Ishikawa (cell line): ENCODE measurements around the gene PTPRM.

ENCODE experiments used
- CREB1 ChIP-seq: IDR thresholded peaks from 2 replicates; pipeline ENCODE4 v1.6.1; 2012; ENCODE audit warnings: low read depth
- EGR1 ChIP-seq: IDR thresholded peaks from 2 replicates; pipeline ENCODE4 v1.6.1; 2012
- EP300 ChIP-seq: IDR thresholded peaks from 2 replicates; pipeline ENCODE4 v1.6.1; 2012; ENCODE audit warnings: borderline replicate concordance
- NFIC ChIP-seq: IDR thresholded peaks from 2 replicates; pipeline ENCODE4 v1.6.1; 2012
- RAD21 ChIP-seq: IDR thresholded peaks from 2 replicates; pipeline ENCODE4 v1.6.1; 2012; ENCODE audit warnings: low read depth
- TAF1 ChIP-seq: IDR thresholded peaks from 2 replicates; pipeline ENCODE4 v1.6.1; 2012; ENCODE audit warnings: low read depth, mild to moderate bottlenecking
- TCF12 ChIP-seq: IDR thresholded peaks from 2 replicates; pipeline ENCODE4 v1.6.1; 2012; ENCODE audit warnings: low read depth
- ZBTB7A ChIP-seq: IDR thresholded peaks from 2 replicates; pipeline ENCODE4 v1.6.1; 2012; ENCODE audit warnings: low read depth
- TF ChIP-seq, protein P1 (sequence below): IDR thresholded peaks from 2 replicates; pipeline ENCODE4 v1.6.1; 2012
- TF ChIP-seq, protein P2 (sequence below): IDR thresholded peaks from 2 replicates; pipeline ENCODE4 v1.6.1; 2012; ENCODE audit warnings: low read depth, mild to moderate bottlenecking

DNA sequence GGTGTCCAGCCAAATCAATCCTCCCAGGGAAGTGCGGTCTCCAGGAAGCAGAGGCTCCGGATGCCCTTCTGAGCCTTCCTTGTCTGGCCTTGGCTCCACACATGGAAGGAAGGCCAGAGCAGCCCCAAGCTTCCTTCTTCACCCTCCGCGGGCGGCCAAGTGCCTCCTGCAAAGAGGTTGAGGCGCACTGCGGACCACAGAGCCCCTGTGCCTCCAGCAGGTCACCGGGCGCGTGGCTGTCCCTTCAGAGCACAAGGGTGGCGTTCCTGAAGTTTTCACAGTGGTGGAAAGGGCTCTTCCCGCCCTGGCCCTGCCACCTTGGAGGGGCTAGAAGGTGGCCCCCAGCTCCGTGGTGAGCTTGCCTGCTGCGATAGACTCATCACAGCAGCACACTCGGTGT is 866.2 kb downstream of the PTPRM start:
- TF ChIP-seq, protein P1, sequence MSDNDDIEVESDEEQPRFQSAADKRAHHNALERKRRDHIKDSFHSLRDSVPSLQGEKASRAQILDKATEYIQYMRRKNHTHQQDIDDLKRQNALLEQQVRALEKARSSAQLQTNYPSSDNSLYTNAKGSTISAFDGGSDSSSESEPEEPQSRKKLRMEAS, result no peak
- TF ChIP-seq EGR1 (no peak), CREB1 (no peak), TAF1 (no peak), RAD21 (no peak), EP300 (no peak), TCF12 (no peak), NFIC (no peak), ZBTB7A (no peak)
- TF ChIP-seq, protein P2, sequence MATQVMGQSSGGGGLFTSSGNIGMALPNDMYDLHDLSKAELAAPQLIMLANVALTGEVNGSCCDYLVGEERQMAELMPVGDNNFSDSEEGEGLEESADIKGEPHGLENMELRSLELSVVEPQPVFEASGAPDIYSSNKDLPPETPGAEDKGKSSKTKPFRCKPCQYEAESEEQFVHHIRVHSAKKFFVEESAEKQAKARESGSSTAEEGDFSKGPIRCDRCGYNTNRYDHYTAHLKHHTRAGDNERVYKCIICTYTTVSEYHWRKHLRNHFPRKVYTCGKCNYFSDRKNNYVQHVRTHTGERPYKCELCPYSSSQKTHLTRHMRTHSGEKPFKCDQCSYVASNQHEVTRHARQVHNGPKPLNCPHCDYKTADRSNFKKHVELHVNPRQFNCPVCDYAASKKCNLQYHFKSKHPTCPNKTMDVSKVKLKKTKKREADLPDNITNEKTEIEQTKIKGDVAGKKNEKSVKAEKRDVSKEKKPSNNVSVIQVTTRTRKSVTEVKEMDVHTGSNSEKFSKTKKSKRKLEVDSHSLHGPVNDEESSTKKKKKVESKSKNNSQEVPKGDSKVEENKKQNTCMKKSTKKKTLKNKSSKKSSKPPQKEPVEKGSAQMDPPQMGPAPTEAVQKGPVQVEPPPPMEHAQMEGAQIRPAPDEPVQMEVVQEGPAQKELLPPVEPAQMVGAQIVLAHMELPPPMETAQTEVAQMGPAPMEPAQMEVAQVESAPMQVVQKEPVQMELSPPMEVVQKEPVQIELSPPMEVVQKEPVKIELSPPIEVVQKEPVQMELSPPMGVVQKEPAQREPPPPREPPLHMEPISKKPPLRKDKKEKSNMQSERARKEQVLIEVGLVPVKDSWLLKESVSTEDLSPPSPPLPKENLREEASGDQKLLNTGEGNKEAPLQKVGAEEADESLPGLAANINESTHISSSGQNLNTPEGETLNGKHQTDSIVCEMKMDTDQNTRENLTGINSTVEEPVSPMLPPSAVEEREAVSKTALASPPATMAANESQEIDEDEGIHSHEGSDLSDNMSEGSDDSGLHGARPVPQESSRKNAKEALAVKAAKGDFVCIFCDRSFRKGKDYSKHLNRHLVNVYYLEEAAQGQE, result no peak
